IMR-90 (cell line): ENCODE data around the gene UBE2B. TPM values are rescaled to one million over a fixed set of nuclear protein-coding genes. Genes with fewer than 3 reads are reported as not detected.

ENCODE experiments used
- ATAC-seq: fragments of 200-7000 bp; cut with Tn5 transposase; 2 replicates; pipeline ENCODE4 v1.9.1; 2020; ENCODE audit warnings: low read depth, mild to moderate bottlenecking, moderate library complexity
- BruUV-seq: library from RNA; stranded (reverse); fragments of 400-500 nt; replicated peaks from 2 replicates; lab custom pipeline; 2021; lab: Mats Ljungman, UMichigan
- CTCF ChIA-PET: fragments of 300-600 bp; formaldehyde crosslinking; extraction: SDS; loops from one replicate; lab custom pipeline; 2021; ENCODE audit warnings: antibody characterized with exemption; lab: Yijun Ruan, JAX
- POLR2A ChIA-PET: fragments of 300-600 bp; sonication (Branson Sonifier 250); formaldehyde crosslinking; loops from one replicate; lab custom pipeline; 2022; ENCODE audit warnings: antibody characterized with exemption; ENCODE audit not compliant: unreplicated experiment; lab: Charles Lee
- DNase-seq: peaks from one replicate; pipeline ENCODE4 v3.0.0; 2013
- H2AFZ ChIP-seq: replicated peaks from 2 replicates; pipeline ENCODE3; 2013; ENCODE audit warnings: low read length, mild to moderate bottlenecking; ENCODE audit not compliant: poor library complexity
- H2AK5ac ChIP-seq: 2 replicates; pipeline ENCODE4 v1.6.1; 2013; ENCODE audit warnings: low read depth, low read length, inconsistent platforms
- H2AK9ac ChIP-seq: replicated peaks from 2 replicates; pipeline ENCODE3; 2013; ENCODE audit warnings: mild to moderate bottlenecking, low read depth, low read length, moderate library complexity; ENCODE audit not compliant: poor library complexity
- H2BK120ac ChIP-seq: 2 replicates; pipeline ENCODE4 v1.6.1; 2013; ENCODE audit warnings: low read depth, low read length, inconsistent platforms
- H2BK15ac ChIP-seq: 3 replicates; pipeline ENCODE4 v1.6.1; 2013; ENCODE audit warnings: low read depth, low read length, inconsistent platforms
- H2BK20ac ChIP-seq: 2 replicates; pipeline ENCODE4 v1.6.1; 2013; ENCODE audit warnings: low read depth, mild to moderate bottlenecking, inconsistent platforms, low read length, moderate library complexity
- H2BK5ac ChIP-seq: 2 replicates; pipeline ENCODE4 v1.6.1; 2013; ENCODE audit warnings: mild to moderate bottlenecking, low read depth, low read length, inconsistent platforms; ENCODE audit not compliant: poor library complexity, severe bottlenecking
- H3K14ac ChIP-seq: replicated peaks from 2 replicates; pipeline ENCODE4 v1.6.1; 2013; ENCODE audit warnings: low read depth, low read length, inconsistent platforms
- H3K18ac ChIP-seq: 2 replicates; pipeline ENCODE4 v1.6.1; 2013; ENCODE audit warnings: low read depth, low read length, control low read depth
- H3K23ac ChIP-seq: 2 replicates; pipeline ENCODE4 v1.6.1; 2013; ENCODE audit warnings: low read depth, low read length, inconsistent platforms
- H3K27ac ChIP-seq: 2 replicates; pipeline ENCODE4 v1.5.1; 2013; ENCODE audit warnings: mild to moderate bottlenecking, control low read depth, low read length; ENCODE audit not compliant: insufficient read depth
- H3K27me3 ChIP-seq: 2 replicates; pipeline ENCODE4 v1.6.1; 2013; ENCODE audit warnings: low read length; ENCODE audit not compliant: control insufficient read depth, insufficient read depth
- H3K36me3 ChIP-seq: 2 replicates; pipeline ENCODE4 v1.6.1; 2013; ENCODE audit warnings: low read length, mixed read lengths; ENCODE audit not compliant: control insufficient read depth, insufficient read depth
- H3K4ac ChIP-seq: 2 replicates; pipeline ENCODE4 v1.6.1; 2013; ENCODE audit warnings: low read depth, low read length, inconsistent platforms
- H3K4me1 ChIP-seq: 2 replicates; pipeline ENCODE4 v1.6.1; 2013; ENCODE audit warnings: low read length, mixed read lengths; ENCODE audit not compliant: control insufficient read depth, insufficient read depth
- H3K4me2 ChIP-seq: 2 replicates; pipeline ENCODE4 v1.6.1; 2013; ENCODE audit warnings: low read depth, mild to moderate bottlenecking, control low read depth, low read length, moderate library complexity
- H3K4me3 ChIP-seq: 2 replicates; pipeline ENCODE4 v1.5.1; 2013; ENCODE audit warnings: low read depth, mild to moderate bottlenecking, control low read depth, low read length, moderate library complexity; ENCODE audit not compliant: insufficient read depth
- H3K56ac ChIP-seq: 2 replicates; pipeline ENCODE4 v1.6.1; 2013; ENCODE audit warnings: low read length, inconsistent platforms; ENCODE audit not compliant: insufficient read depth; ENCODE audit errors: extremely low read depth
- H3K79me1 ChIP-seq, 2 experiments: 2 replicates each; pipeline ENCODE4 v1.6.1; 2013; ENCODE audit warnings: low read length in 2 of 2, inconsistent platforms in 1 of 2, low read depth in 1 of 2
- H3K9ac ChIP-seq: 2 replicates; pipeline ENCODE4 v1.6.1; 2013; ENCODE audit warnings: low read depth, low read length, control low read depth
- H3K9me1 ChIP-seq: 2 replicates; pipeline ENCODE4 v1.6.1; 2013; ENCODE audit warnings: low read length, inconsistent platforms; ENCODE audit not compliant: insufficient read depth
- H3K9me3 ChIP-seq: 2 replicates; pipeline ENCODE4 v1.6.1; 2013; ENCODE audit warnings: low read length; ENCODE audit not compliant: control insufficient read depth, insufficient read depth
- H4K20me1 ChIP-seq: 2 replicates; pipeline ENCODE4 v1.6.1; 2013; ENCODE audit warnings: low read length, inconsistent platforms; ENCODE audit not compliant: insufficient read depth
- H4K5ac ChIP-seq: 2 replicates; pipeline ENCODE4 v1.6.1; 2013; ENCODE audit warnings: mild to moderate bottlenecking, low read depth, low read length, control low read depth
- H4K8ac ChIP-seq, 2 experiments: 2 replicates each; pipeline ENCODE4 v1.6.1; 2013; ENCODE audit warnings: low read depth in 2 of 2, low read length in 2 of 2, control low read depth in 1 of 2, inconsistent platforms in 1 of 2
- H4K91ac ChIP-seq: 2 replicates; pipeline ENCODE4 v1.6.1; 2013; ENCODE audit warnings: low read depth, low read length, inconsistent platforms; ENCODE audit not compliant: insufficient read depth
- BHLHE40 ChIP-seq: fragments of 150-350 bp; IDR thresholded peaks from 2 replicates; pipeline ENCODE4 v1.6.1; 2016; ENCODE audit warnings: mild to moderate bottlenecking, low read depth, low read length
- CEBPB ChIP-seq: IDR thresholded peaks from 2 replicates; pipeline ENCODE4 v1.6.1; 2012; ENCODE audit warnings: low read depth, low read length, improper control_type of control experiment
- CHD1 ChIP-seq: IDR thresholded peaks from 2 replicates; pipeline ENCODE4 v1.6.1; 2012; ENCODE audit warnings: low read depth, low read length, improper control_type of control experiment
- CTCF ChIP-seq: conservative IDR thresholded peaks from 2 replicates; pipeline ENCODE4 v1.5.1; 2012; ENCODE audit warnings: mild to moderate bottlenecking, low read depth, low read length, improper control_type of control experiment
- ELK1 ChIP-seq: fragments of 150-350 bp; IDR thresholded peaks from 2 replicates; pipeline ENCODE4 v1.6.1; 2016; ENCODE audit warnings: low read depth, mild to moderate bottlenecking, low read length, moderate library complexity, borderline replicate concordance
- FOS ChIP-seq: fragments of 150-350 bp; IDR thresholded peaks from 2 replicates; pipeline ENCODE4 v1.6.1; 2016; ENCODE audit warnings: low read depth, low read length
- MAFK ChIP-seq: IDR thresholded peaks from 2 replicates; pipeline ENCODE4 v1.6.1; 2012; ENCODE audit warnings: low read depth, low read length, improper control_type of control experiment
- MAZ ChIP-seq: IDR thresholded peaks from 2 replicates; pipeline ENCODE4 v1.6.1; 2012; ENCODE audit warnings: low read depth, mild to moderate bottlenecking, low read length, improper control_type of control experiment, moderate library complexity, borderline replicate concordance
- MXI1 ChIP-seq: IDR thresholded peaks from 2 replicates; pipeline ENCODE4 v1.6.1; 2012; ENCODE audit warnings: low read depth, mild to moderate bottlenecking, low read length, moderate library complexity, borderline replicate concordance
- NFE2L2 ChIP-seq: fragments of 150-350 bp; IDR thresholded peaks from 2 replicates; pipeline ENCODE4 v1.6.1; 2016; ENCODE audit warnings: low read depth, mild to moderate bottlenecking, low read length
- POLR2A ChIP-seq: IDR thresholded peaks from 2 replicates; pipeline ENCODE4 v1.6.1; 2012; ENCODE audit warnings: mild to moderate bottlenecking, low read depth, low read length
- RAD21 ChIP-seq: IDR thresholded peaks from 2 replicates; pipeline ENCODE4 v1.6.1; 2012; ENCODE audit warnings: low read length, improper control_type of control experiment
- RCOR1 ChIP-seq: IDR thresholded peaks from 2 replicates; pipeline ENCODE4 v1.6.1; 2012; ENCODE audit warnings: mild to moderate bottlenecking, low read length, improper control_type of control experiment; ENCODE audit not compliant: insufficient replicate concordance
- RFX5 ChIP-seq: IDR thresholded peaks from 2 replicates; pipeline ENCODE4 v1.8.0; 2012; ENCODE audit warnings: low read depth, mild to moderate bottlenecking, low read length, moderate library complexity
- SMC3 ChIP-seq: fragments of 150-350 bp; IDR thresholded peaks from 2 replicates; pipeline ENCODE4 v1.6.1; 2016; ENCODE audit warnings: low read depth, mild to moderate bottlenecking, antibody characterized with exemption, low read length, moderate library complexity
- WGBS, 2 experiments: methylation state at CpG; one replicate each; pipeline versions ENCODE4 v1.1.5 to v1.1.7; 2013; ENCODE audit warnings: missing lambda C conversion rate in 2 of 2; ENCODE audit not compliant: insufficient read length in 1 of 2; ENCODE audit errors: extremely low coverage in 2 of 2; 5-methylcytosine and 5-hydroxymethylcytosine counted together
- dilution Hi-C: fragments of 300-500 bp; cut with HindIII; formaldehyde crosslinking; loops from one replicate; pipeline ENCODE4 v1.14.3; 2018; ENCODE audit warnings: low sequenced_read_pairs; ENCODE audit not compliant: unreplicated experiment
- in situ Hi-C: fragments of 300-500 bp; cut with MboI; formaldehyde crosslinking; loops from 3 replicates; pipeline ENCODE4 v1.14.3; 2019; ENCODE audit warnings: low sequenced_read_pairs, inconsistent platforms, mixed read lengths
- intact Hi-C: fragments of 100-400 bp; cut with micrococcal nuclease; formaldehyde crosslinking; loops from 2 replicates; pipeline ENCODE4 v1.10.0; 2022
- polyA plus RNA-seq, 3 experiments: library from polyadenylated mRNA; depleted of rRNA; stranded (reverse); fragments of >200 nt; gene quantifications; 2 replicates each; pipeline ENCODE4 v1.2.3, GENCODE V29; 2012; ENCODE audit warnings: low replicate concordance in 1 of 3
- total RNA-seq: library from RNA; depleted of rRNA; stranded (reverse); fragments of >200 nt; gene quantifications from 2 replicates; pipeline ENCODE4 v1.2.3, GENCODE V29; 2012
- TF ChIP-seq, protein P1 (sequence below): fragments of 150-350 bp; IDR thresholded peaks from 2 replicates; pipeline ENCODE4 v1.6.1; 2017; ENCODE audit warnings: mild to moderate bottlenecking, antibody characterized with exemption, low read length, low read depth

The UBE2B gene
- total and polyA plus RNA-seq, 2 of the 4 experiments (the other 2 are of a cell fraction): 6.3 to 46.0 TPM

DNA sequence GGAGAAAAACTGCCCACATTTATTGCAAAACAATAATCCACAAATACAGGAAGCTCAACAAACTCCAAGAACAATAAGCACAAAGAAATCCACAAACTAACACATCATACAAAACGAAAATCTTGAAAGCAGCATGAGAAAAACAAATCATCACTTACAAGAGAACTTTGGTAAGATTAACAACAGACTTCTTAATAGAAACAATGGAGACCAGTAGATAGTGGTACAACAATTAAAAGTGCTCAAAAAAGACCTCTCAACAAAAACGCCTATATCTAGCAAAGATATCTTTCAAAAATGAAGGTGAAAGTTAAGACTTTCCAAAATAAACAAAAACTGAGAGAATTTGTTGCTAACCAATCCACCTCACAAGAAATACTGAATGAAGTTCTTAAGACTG, 42.8 kb upstream of the UBE2B start:
- Histone ChIP-seq H4K5ac (no peak overlapping the region), H3K4me2 (no peak overlapping the region), H3K27me3 (no peaks in the 10 kb centered on the region), H3K9me3 (peaks cover 13% of the 10 kb centered on the region), H3K27ac (no peak overlapping the region), H2BK5ac (no peak overlapping the region), H2AFZ (no peak overlapping the region), H2BK15ac (no peak overlapping the region), H2AK9ac (no peak overlapping the region), H2AK5ac (no peak overlapping the region), H3K14ac (no peak overlapping the region), H3K9me1 (no peaks in the 10 kb centered on the region), H4K91ac (no peak overlapping the region), H3K4me3 (no peak overlapping the region), H3K36me3 (no peaks in the 10 kb centered on the region), H3K56ac (no peak overlapping the region), H4K20me1 (no peaks in the 10 kb centered on the region), H2BK20ac (no peak overlapping the region), H3K4me1 (no peaks in the 10 kb centered on the region), H3K23ac (no peak overlapping the region), H3K9ac (no peak overlapping the region), H3K79me1 (no peaks in the 10 kb centered on the region), H2BK120ac (no peak overlapping the region), H3K18ac (no peak overlapping the region), H3K4ac (no peak overlapping the region), H4K8ac (no peak overlapping the region)
- ChIA-PET CTCF (no interaction called here), POLR2A (no interaction called here)
- no peak for DNase-seq
- WGBS, 2 experiments: no CpG with 5 or more reads among the region's 2 CpGs
- ATAC-seq: no peak
- in situ Hi-C loops (no loop called here), dilution Hi-C loops (no loop called here), intact Hi-C loops (no loop called here)
- TF ChIP-seq RCOR1 (no peak), RFX5 (no peak), BHLHE40 (no peak), MXI1 (no peak), NFE2L2 (no peak), CEBPB (no peak), ELK1 (no peak), POLR2A (no peak), SMC3 (no peak), CTCF (no peak), MAZ (no peak), MAFK (no peak), FOS (no peak), CHD1 (no peak), RAD21 (no peak)
- TF ChIP-seq, protein P1, sequence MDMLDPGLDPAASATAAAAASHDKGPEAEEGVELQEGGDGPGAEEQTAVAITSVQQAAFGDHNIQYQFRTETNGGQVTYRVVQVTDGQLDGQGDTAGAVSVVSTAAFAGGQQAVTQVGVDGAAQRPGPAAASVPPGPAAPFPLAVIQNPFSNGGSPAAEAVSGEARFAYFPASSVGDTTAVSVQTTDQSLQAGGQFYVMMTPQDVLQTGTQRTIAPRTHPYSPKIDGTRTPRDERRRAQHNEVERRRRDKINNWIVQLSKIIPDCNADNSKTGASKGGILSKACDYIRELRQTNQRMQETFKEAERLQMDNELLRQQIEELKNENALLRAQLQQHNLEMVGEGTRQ: no peak
- no TSS peak for BruUV-seq
